HL-60 (cell line): ENCODE data around the gene MYO5B.

ENCODE experiments used
- DNase-seq, 2 experiments: peaks; one replicate each; pipeline ENCODE4 v3.0.0-alpha.2; 2010 to 2020; ENCODE audit warnings: low read depth in 1 of 2, low spot score in 1 of 2
- H3K27ac ChIP-seq: fragments of 250-450 bp; sonication (Bioruptor Pico); replicated peaks from 2 replicates; pipeline ENCODE4 v1.5.1; 2020; ENCODE audit warnings: mild to moderate bottlenecking, moderate library complexity
- H3K27me3 ChIP-seq: fragments of 250-450 bp; sonication (Bioruptor Pico); 2 replicates; pipeline ENCODE4 v1.5.1; 2021; ENCODE audit warnings: mild to moderate bottlenecking, moderate library complexity; ENCODE audit not compliant: insufficient read depth, poor library complexity, severe bottlenecking
- H3K4me3 ChIP-seq: replicated peaks from 2 replicates; pipeline ENCODE4 v1.5.1; 2011; ENCODE audit warnings: mild to moderate bottlenecking, control low read depth, low read length; ENCODE audit not compliant: insufficient read depth
- CTCF ChIP-seq: IDR thresholded peaks from one replicate; pipeline ENCODE4 v1.5.1; 2011; ENCODE audit warnings: low read length, control low read depth, inconsistent platforms; ENCODE audit not compliant: insufficient read depth
- GABPA ChIP-seq: IDR thresholded peaks from 2 replicates; pipeline ENCODE4 v1.6.1; 2012; ENCODE audit warnings: low read depth
- POLR2AphosphoS5 ChIP-seq: IDR thresholded peaks from 2 replicates; pipeline ENCODE4 v1.6.1; 2012; ENCODE audit warnings: low read depth
- REST ChIP-seq: IDR thresholded peaks from 2 replicates; pipeline ENCODE4 v1.6.1; 2012; ENCODE audit warnings: low read depth; ENCODE audit not compliant: insufficient replicate concordance
- SPI1 ChIP-seq: IDR thresholded peaks from 2 replicates; pipeline ENCODE4 v1.6.1; 2012; ENCODE audit warnings: low read depth, mild to moderate bottlenecking, borderline replicate concordance

Gene MYO5B

DNA sequence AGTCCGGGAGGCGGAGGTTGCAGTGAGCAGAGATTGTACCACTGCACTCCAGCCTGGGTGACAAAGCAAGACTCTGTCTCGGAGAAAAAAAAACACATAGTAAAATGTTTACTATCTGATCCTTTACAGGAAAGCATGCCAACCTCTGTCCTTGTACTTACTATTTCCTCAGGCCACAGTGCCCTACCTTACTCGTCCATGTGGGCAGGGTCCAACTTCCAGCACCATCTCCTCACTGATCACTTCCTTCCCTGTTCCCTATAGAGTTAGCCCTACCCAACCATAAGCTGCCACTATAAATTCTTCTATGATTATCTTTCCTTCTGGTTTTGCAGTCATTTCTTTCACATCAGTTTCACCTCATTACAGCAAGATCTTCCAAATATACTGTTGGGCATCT is 136.2 kb downstream of the MYO5B start:
- TF ChIP-seq POLR2AphosphoS5 (no peak), GABPA (no peak), REST (no peak), CTCF (no peak), SPI1 (no peak)

GRCh38 chr18:50057009-50057408 is 137.9 kb downstream of the MYO5B start:
- TF ChIP-seq GABPA = no peak
- TF ChIP-seq SPI1 = no peak
- no peak for TF ChIP-seq CTCF
- no peak for TF ChIP-seq POLR2AphosphoS5
- TF ChIP-seq REST = no peak
- H3K27me3 ChIP-seq = peaks cover 6% of the 10 kb centered on the region
- DNase-seq = no peak
- H3K4me3 ChIP-seq = no peak overlapping the region
- H3K27ac ChIP-seq = no peak overlapping the region

More for the DNA sequence above, 136.2 kb downstream of the MYO5B start:
- H3K27ac ChIP-seq = no peak overlapping the region
- no peak overlapping the region for H3K4me3 ChIP-seq
- peaks cover 9% of the 10 kb centered on the region for H3K27me3 ChIP-seq
- no peak for DNase-seq

- H3K27ac ChIP-seq = no peak overlapping the region
- DNase-seq = no peak
- H3K27me3 ChIP-seq = peaks cover 6% of the 10 kb centered on the region
- no peak for TF ChIP-seq POLR2AphosphoS5
- no peak for TF ChIP-seq CTCF
- no peak for TF ChIP-seq SPI1
- no peak for TF ChIP-seq REST
- TF ChIP-seq GABPA = no peak
- H3K4me3 ChIP-seq = no peak overlapping the region
Measured at GRCh38 chr18:50056185-50056584, 138.8 kb downstream of the MYO5B start.
